HG03571 (cell line): ENCODE results near the gene TARP.
"Not testable (repeated sequence)": the region's sequence is repeated elsewhere in the genome, so short reads cannot be mapped to it uniquely, and the experiment has no call there.

Experiments used
- ATAC-seq: cut with Tn5 transposase; IDR thresholded peaks from one replicate; pipeline ENCODE4 v1.9.1; 2021; ENCODE audit not compliant: unreplicated experiment

Gene TARP

GRCh38 chr7:38299275-38299931 is 26.0 kb upstream of the TARP start:
- ATAC-seq, result no peak

GRCh38 chr7:38296059-38296857 is 22.8 kb upstream of the TARP start:
- ATAC-seq, result no peak

- no peak for ATAC-seq
Measured at GRCh38 chr7:38294926-38295325, 21.5 kb upstream of the TARP start.

GRCh38 chr7:38292442-38292841 is 19.0 kb upstream of the TARP start:
- ATAC-seq, result no peak

- ATAC-seq, result no peak
Measured at GRCh38 chr7:38291650-38292049, 18.2 kb upstream of the TARP start.

- ATAC-seq, result no peak
Measured at GRCh38 chr7:38291117-38291647, 17.7 kb upstream of the TARP start.

GRCh38 chr7:38284553-38284952 is 11.1 kb upstream of the TARP start:
- ATAC-seq, result no peak

GRCh38 chr7:38283809-38284208 is 10.4 kb upstream of the TARP start:
- no peak for ATAC-seq

- no peak for ATAC-seq
Measured at GRCh38 chr7:38283107-38283506, 9.7 kb upstream of the TARP start.

GRCh38 chr7:38282081-38282480 is 8.6 kb upstream of the TARP start:
- no peak for ATAC-seq

- ATAC-seq, result no peak
Measured at GRCh38 chr7:38281266-38281665, 7.8 kb upstream of the TARP start.

GRCh38 chr7:38280707-38281106 is 7.3 kb upstream of the TARP start:
- no peak for ATAC-seq

- ATAC-seq, result no peak
Measured at GRCh38 chr7:38280000-38280399, 6.6 kb upstream of the TARP start.

GRCh38 chr7:38276096-38276877 is 2.9 kb upstream of the TARP start:
- ATAC-seq, result no peak

GRCh38 chr7:38274927-38275620 is 1.6 kb upstream of the TARP start:
- no peak for ATAC-seq

GRCh38 chr7:38274486-38274885 is 1.1 kb upstream of the TARP start:
- ATAC-seq, result no peak

- not testable (repeated sequence) for ATAC-seq
Measured at GRCh38 chr7:38270405-38270804, 3.0 kb downstream of the TARP start.

- not testable (repeated sequence) for ATAC-seq
Measured at GRCh38 chr7:38269704-38270346, 3.6 kb downstream of the TARP start.

GRCh38 chr7:38265958-38266357 is 7.5 kb downstream of the TARP start:
- ATAC-seq, result not testable (repeated sequence)

GRCh38 chr7:38264602-38265001 is 8.8 kb downstream of the TARP start:
- ATAC-seq, result not testable (repeated sequence)
